Activated T-cell treated with anti-CD3 and anti-CD28 coated beads, Interleukin-2, amount 50 U/mL, for 4 hours (primary cell): Measurements from ENCODE around the gene RNU6-7. TPM values are rescaled to one million over a fixed set of nuclear protein-coding genes. Genes with fewer than 3 reads are reported as not detected.

Source experiments
- ATAC-seq, 2 donors: fragments of 200-7000 bp; cut with Tn5 transposase; one replicate each; pipeline ENCODE4 v1.10.0; 2021
- DNase-seq: peaks from one replicate; pipeline ENCODE4 v3.0.0-alpha.2; 2020
- H3K27me3 Mint-ChIP-seq: one replicate; pipeline ENCODE4 v1.8.0; 2021; ENCODE audit warnings: low read depth, mixed read lengths
- H3K36me3 Mint-ChIP-seq: one replicate; pipeline ENCODE4 v1.8.0; 2022; ENCODE audit warnings: mixed read lengths; ENCODE audit not compliant: insufficient read depth
- H3K4me1 Mint-ChIP-seq: one replicate; pipeline ENCODE4 v1.8.0; 2021; ENCODE audit warnings: low read depth, mixed read lengths
- H3K4me3 Mint-ChIP-seq: one replicate; pipeline ENCODE4 v1.8.0; 2021; ENCODE audit warnings: mild to moderate bottlenecking, moderate library complexity, mixed read lengths
- H3K9me3 Mint-ChIP-seq: one replicate; pipeline ENCODE4 v1.8.0; 2021; ENCODE audit warnings: mixed read lengths
- total RNA-seq, 3 donors: library from RNA; stranded (reverse); gene quantifications; one replicate each; pipeline ENCODE4 v1.2.1, GENCODE V29; 2021

The RNU6-7 gene
- total RNA-seq, 3 donors from 2014 or later: not detected

- no peaks in the 10 kb centered on the region for H3K9me3 Mint-ChIP-seq
- ATAC-seq: no peak
- H3K4me3 Mint-ChIP-seq: no peak overlapping the region
Observed at GRCh38 chr14:32197919-32198318, 3.9 kb upstream of the RNU6-7 start.

GRCh38 chr14:32200368-32201192 is 1.3 kb upstream of the RNU6-7 start:
- no peak for ATAC-seq
- peaks cover 1% of the 10 kb centered on the region for H3K27me3 Mint-ChIP-seq

More at GRCh38 chr14:32197919-32198318, 3.9 kb upstream of the RNU6-7 start:
- Mint-ChIP-seq H3K36me3 (no peaks in the 10 kb centered on the region), H3K4me1 (peaks cover 20% of the 10 kb centered on the region), H3K27me3 (peaks cover 5% of the 10 kb centered on the region)
- DNase-seq: no peak

DNA sequence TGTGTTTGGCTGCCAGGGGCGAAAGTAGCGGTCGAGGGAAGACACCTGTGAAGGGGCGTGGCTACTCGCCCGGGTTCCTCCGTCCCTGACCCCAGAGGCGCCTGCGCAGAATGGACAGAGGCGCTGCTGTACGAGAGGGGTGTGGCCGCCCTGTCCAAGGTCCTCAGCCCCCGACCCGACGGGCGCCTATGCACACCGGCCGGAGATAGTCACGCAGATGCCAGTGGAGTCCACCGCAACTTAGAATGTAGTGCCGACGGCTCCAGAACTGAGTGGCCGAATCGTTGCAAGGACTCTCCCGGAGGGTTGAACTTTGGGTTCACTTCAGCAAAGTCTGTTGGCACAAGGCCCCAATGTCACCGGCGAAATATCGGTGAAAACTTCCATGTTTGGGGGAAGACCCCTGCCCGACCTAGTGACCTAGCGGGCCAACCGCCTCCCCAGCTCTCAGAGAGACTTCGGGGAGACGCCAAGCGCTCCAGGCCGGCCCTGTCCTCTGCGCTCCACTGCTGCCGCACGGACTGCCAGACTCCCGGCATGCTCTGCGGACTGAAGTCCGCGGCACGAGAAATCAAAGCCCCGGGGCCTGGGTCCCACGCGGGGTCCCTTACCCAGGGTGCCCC is 541 bp upstream of the RNU6-7 start:
- Mint-ChIP-seq H3K4me3 (peak overlapping the region; percentile 87), H3K36me3 (no peaks in the 10 kb centered on the region), H3K9me3 (no peaks in the 10 kb centered on the region), H3K27me3 (no peaks in the 10 kb centered on the region), H3K4me1 (peaks cover 33% of the 10 kb centered on the region)
- ATAC-seq (peak; percentile 44 to 54), DNase-seq (peak; percentile 65)

More at GRCh38 chr14:32200368-32201192, 1.3 kb upstream of the RNU6-7 start:
- peak overlapping the region; percentile 87 for H3K4me3 Mint-ChIP-seq
- H3K36me3 Mint-ChIP-seq: no peaks in the 10 kb centered on the region
- no peaks in the 10 kb centered on the region for H3K9me3 Mint-ChIP-seq
- DNase-seq: no peak
- peaks cover 29% of the 10 kb centered on the region for H3K4me1 Mint-ChIP-seq

- no peaks in the 10 kb centered on the region for H3K36me3 Mint-ChIP-seq
- H3K4me3 Mint-ChIP-seq: peak overlapping the region; percentile 87
- peaks cover 35% of the 10 kb centered on the region for H3K4me1 Mint-ChIP-seq
- no peaks in the 10 kb centered on the region for H3K27me3 Mint-ChIP-seq
- no peaks in the 10 kb centered on the region for H3K9me3 Mint-ChIP-seq
- DNase-seq (no peak), ATAC-seq (no peak)
Observed at GRCh38 chr14:32202491-32202997, 699 bp downstream of the RNU6-7 start.

- peak within 1 kb of the TSS; percentile 87 for H3K4me3 Mint-ChIP-seq
- H3K36me3 Mint-ChIP-seq: no peaks in the 10 kb centered on the region
- H3K27me3 Mint-ChIP-seq: no peaks in the 10 kb centered on the region
- peaks cover 35% of the 10 kb centered on the region for H3K4me1 Mint-ChIP-seq
- no peaks in the 10 kb centered on the region for H3K9me3 Mint-ChIP-seq
- ATAC-seq: peak; percentile 87
- peak; percentile 82 for DNase-seq
Observed at GRCh38 chr14:32202998-32203882, 1.4 kb downstream of the RNU6-7 start, which contains the start of gene RNU6-8. TSS of gene RNU6-8 (minus strand) at chr14:32203269.

GRCh38 chr14:32203928-32204357 is 2.1 kb downstream of the RNU6-7 start:
- Mint-ChIP-seq H3K27me3 (peaks cover 2% of the 10 kb centered on the region), H3K36me3 (no peaks in the 10 kb centered on the region), H3K4me1 (peaks cover 35% of the 10 kb centered on the region), H3K9me3 (no peaks in the 10 kb centered on the region), H3K4me3 (peak overlapping the region; percentile 87)
- DNase-seq (peak; percentile 7), ATAC-seq (no peak)

DNA sequence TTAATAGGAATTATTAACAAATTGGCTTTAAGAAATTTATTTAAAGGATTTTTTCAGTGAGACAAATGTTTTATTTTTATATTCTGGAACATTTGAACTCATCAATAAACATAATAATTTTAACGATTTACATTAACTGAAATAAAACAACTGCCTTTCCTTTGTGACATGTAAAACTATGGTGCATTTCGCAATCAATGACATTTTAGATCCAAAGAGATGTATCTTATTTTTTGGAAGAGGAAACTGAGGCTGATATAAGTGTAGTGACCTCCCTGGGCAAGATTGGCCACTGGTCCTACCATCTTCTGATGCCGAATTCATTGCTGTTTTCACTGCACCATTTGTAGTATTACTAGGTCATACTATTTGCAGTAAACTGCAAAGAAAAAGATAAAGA is 3.7 kb downstream of the RNU6-7 start:
- Mint-ChIP-seq H3K36me3 (no peaks in the 10 kb centered on the region), H3K9me3 (no peaks in the 10 kb centered on the region), H3K4me1 (peaks cover 34% of the 10 kb centered on the region), H3K27me3 (peaks cover 2% of the 10 kb centered on the region), H3K4me3 (no peak overlapping the region)
- ATAC-seq: no peak
- DNase-seq: no peak

DNA sequence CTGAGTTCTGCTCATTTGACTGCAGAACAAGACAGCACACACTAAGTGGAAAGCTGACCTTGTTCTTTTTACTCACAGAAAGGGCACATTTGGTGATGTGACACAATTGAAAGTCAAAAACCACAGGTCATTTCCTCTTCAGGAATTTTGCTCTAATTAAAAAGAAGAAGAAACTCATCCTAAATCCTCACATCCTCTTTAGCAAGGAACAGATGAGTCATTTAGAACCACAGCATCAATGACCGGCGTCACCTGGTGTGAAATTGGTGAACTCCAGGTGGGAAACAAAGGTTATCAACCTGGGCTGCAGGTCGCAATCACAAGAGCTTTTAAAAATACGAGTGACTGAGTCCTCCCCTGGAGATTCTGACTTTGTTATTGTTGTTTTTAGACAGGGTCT is 4.1 kb downstream of the RNU6-7 start:
- Mint-ChIP-seq H3K36me3 (no peaks in the 10 kb centered on the region), H3K4me1 (peaks cover 31% of the 10 kb centered on the region), H3K9me3 (no peaks in the 10 kb centered on the region), H3K4me3 (no peak overlapping the region), H3K27me3 (peaks cover 2% of the 10 kb centered on the region)
- DNase-seq (no peak), ATAC-seq (no peak)

DNA sequence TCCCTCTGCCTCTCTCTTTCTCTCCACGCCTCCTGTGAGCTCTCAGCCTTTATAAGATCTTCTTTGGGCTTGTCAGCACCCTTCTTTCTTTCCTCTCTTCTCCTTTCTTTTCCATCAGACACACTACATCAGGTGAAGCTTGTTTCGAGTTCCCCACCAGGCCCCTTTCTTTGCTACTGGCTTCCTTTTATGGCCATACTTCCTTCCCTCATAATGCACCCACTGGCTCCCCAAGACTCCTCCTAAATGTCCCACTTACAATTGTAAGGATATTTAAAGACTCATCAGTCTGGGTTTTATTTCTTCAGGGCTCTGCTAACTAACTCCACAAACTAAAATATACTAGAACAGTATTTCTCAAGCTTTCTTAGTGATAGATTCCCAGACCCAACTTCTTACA is 4.7 kb downstream of the RNU6-7 start:
- H3K36me3 Mint-ChIP-seq: no peaks in the 10 kb centered on the region
- ATAC-seq (no peak), DNase-seq (no peak)
- no peak overlapping the region for H3K4me3 Mint-ChIP-seq
- H3K4me1 Mint-ChIP-seq: peaks cover 29% of the 10 kb centered on the region
- peaks cover 2% of the 10 kb centered on the region for H3K27me3 Mint-ChIP-seq
- H3K9me3 Mint-ChIP-seq: no peaks in the 10 kb centered on the region

DNA sequence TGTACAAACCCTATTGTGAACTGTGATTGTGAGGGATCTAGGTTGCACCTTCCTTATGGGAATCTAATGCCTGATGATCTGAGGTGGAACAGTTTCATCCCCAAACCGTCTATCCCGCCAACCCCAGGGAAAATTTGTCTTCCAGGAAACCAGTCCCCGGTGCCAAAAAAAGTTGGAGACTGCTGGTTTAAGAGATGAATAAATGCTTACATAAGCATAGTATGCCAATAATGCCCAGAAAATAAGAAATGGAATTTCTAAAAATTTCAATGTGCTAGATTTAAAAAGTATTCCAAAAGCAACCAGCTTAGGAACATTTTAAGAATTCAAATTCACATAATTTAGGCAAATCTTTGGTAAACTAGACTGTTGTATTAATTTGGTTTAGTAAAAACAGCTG is 6.6 kb downstream of the RNU6-7 start:
- H3K4me1 Mint-ChIP-seq: peaks cover 15% of the 10 kb centered on the region
- H3K27me3 Mint-ChIP-seq: peaks cover 2% of the 10 kb centered on the region
- DNase-seq: no peak
- H3K4me3 Mint-ChIP-seq: no peak overlapping the region
- no peak for ATAC-seq
- no peaks in the 10 kb centered on the region for H3K9me3 Mint-ChIP-seq
- H3K36me3 Mint-ChIP-seq: no peaks in the 10 kb centered on the region

- H3K27me3 Mint-ChIP-seq: peaks cover 2% of the 10 kb centered on the region
- no peak overlapping the region for H3K4me3 Mint-ChIP-seq
- peaks cover 7% of the 10 kb centered on the region for H3K4me1 Mint-ChIP-seq
- no peaks in the 10 kb centered on the region for H3K9me3 Mint-ChIP-seq
- ATAC-seq: no peak
- DNase-seq: no peak
- no peaks in the 10 kb centered on the region for H3K36me3 Mint-ChIP-seq
Observed at GRCh38 chr14:32209471-32209870, 7.6 kb downstream of the RNU6-7 start.

DNA sequence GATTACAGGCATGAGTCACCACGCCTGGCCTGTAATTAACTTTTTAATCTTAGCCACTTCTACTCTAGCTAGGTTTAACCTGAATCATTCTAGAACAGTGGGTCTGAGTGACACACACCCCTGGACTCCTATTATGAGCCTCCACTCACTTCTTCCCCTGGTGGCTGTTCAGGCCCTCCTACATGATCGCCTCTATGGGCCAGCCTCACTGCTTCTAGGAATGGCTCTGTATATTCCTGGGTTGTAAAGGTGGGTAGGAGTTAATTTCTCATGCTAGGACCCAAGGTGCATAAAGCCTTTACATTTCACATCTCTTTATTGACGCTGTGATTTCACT is 9.2 kb downstream of the RNU6-7 start:
- Mint-ChIP-seq H3K9me3 (no peaks in the 10 kb centered on the region), H3K36me3 (no peaks in the 10 kb centered on the region), H3K4me1 (peaks cover 3% of the 10 kb centered on the region), H3K4me3 (no peak overlapping the region), H3K27me3 (peaks cover 2% of the 10 kb centered on the region)
- no peak for ATAC-seq
- DNase-seq: no peak

- Mint-ChIP-seq H3K27me3 (peaks cover 2% of the 10 kb centered on the region), H3K4me3 (no peak overlapping the region), H3K4me1 (no peaks in the 10 kb centered on the region), H3K9me3 (no peaks in the 10 kb centered on the region), H3K36me3 (no peaks in the 10 kb centered on the region)
- DNase-seq (no peak), ATAC-seq (no peak)
Observed at GRCh38 chr14:32212833-32213232, 11.0 kb downstream of the RNU6-7 start.

- H3K27me3 Mint-ChIP-seq: peaks cover 12% of the 10 kb centered on the region
- H3K36me3 Mint-ChIP-seq: no peaks in the 10 kb centered on the region
- no peak for DNase-seq
- no peak for ATAC-seq
- no peaks in the 10 kb centered on the region for H3K9me3 Mint-ChIP-seq
- H3K4me1 Mint-ChIP-seq: no peaks in the 10 kb centered on the region
- H3K4me3 Mint-ChIP-seq: no peak overlapping the region
Observed at GRCh38 chr14:32217301-32217700, 15.5 kb downstream of the RNU6-7 start.
